Activated naive CD8-positive, alpha-beta T cell treated with anti-CD3 and anti-CD28 coated beads for 36 hours (primary cell): ENCODE results near the gene INVS. TPM values are rescaled to one million over a fixed set of nuclear protein-coding genes. Genes with fewer than 3 reads are reported as not detected.
"Not testable (repeated sequence)": the region's sequence is repeated elsewhere in the genome, so short reads cannot be mapped to it uniquely, and the experiment has no call there.

ENCODE experiments used
- DNase-seq: peaks from one replicate; pipeline ENCODE4 v3.0.0; 2021
- H3K27ac Mint-ChIP-seq: one replicate; pipeline ENCODE4 v1.8.0; 2022; ENCODE audit warnings: mild to moderate bottlenecking, moderate library complexity, mixed read lengths
- H3K27me3 Mint-ChIP-seq: one replicate; pipeline ENCODE4 v1.8.0; 2022; ENCODE audit warnings: mild to moderate bottlenecking, mixed read lengths
- H3K36me3 Mint-ChIP-seq: one replicate; pipeline ENCODE4 v1.8.0; 2021; ENCODE audit warnings: mild to moderate bottlenecking, mixed read lengths
- H3K4me1 Mint-ChIP-seq: one replicate; pipeline ENCODE4 v1.8.0; 2021; ENCODE audit warnings: mixed read lengths
- H3K4me3 Mint-ChIP-seq: one replicate; pipeline ENCODE4 v1.8.0; 2022; ENCODE audit warnings: mild to moderate bottlenecking, moderate library complexity, mixed read lengths
- H3K9me3 Mint-ChIP-seq: one replicate; pipeline ENCODE4 v1.8.0; 2022; ENCODE audit warnings: mixed read lengths
- total RNA-seq, 2 experiments: library from RNA; stranded (reverse); gene quantifications; one replicate each; pipeline ENCODE4 v1.2.3, GENCODE V29; 2021

Gene INVS
- total RNA-seq, 2 experiments from 2014 or later: 16.4 to 16.8 TPM

GRCh38 chr9:100303747-100304146 lies 204.7 kb downstream of the INVS start:
- H3K27me3 Mint-ChIP-seq: no peaks in the 10 kb centered on the region
- no peaks in the 10 kb centered on the region for H3K9me3 Mint-ChIP-seq
- H3K4me3 Mint-ChIP-seq: no peak overlapping the region
- H3K27ac Mint-ChIP-seq: peak overlapping the region; percentile 67
- no peak for DNase-seq
- H3K4me1 Mint-ChIP-seq: peaks cover 5% of the 10 kb centered on the region
- H3K36me3 Mint-ChIP-seq: peaks cover 46% of the 10 kb centered on the region

GRCh38 chr9:100306283-100306682 lies 207.2 kb downstream of the INVS start:
- H3K36me3 Mint-ChIP-seq: peaks cover 69% of the 10 kb centered on the region
- H3K27ac Mint-ChIP-seq: no peak overlapping the region
- H3K4me1 Mint-ChIP-seq: peaks cover 13% of the 10 kb centered on the region
- no peak overlapping the region for H3K4me3 Mint-ChIP-seq
- H3K9me3 Mint-ChIP-seq: no peaks in the 10 kb centered on the region
- DNase-seq: no peak
- H3K27me3 Mint-ChIP-seq: no peaks in the 10 kb centered on the region

GRCh38 chr9:100307080-100307479 lies 208.0 kb downstream of the INVS start:
- no peaks in the 10 kb centered on the region for H3K9me3 Mint-ChIP-seq
- peaks cover 77% of the 10 kb centered on the region for H3K36me3 Mint-ChIP-seq
- no peak for DNase-seq
- H3K4me3 Mint-ChIP-seq: no peak overlapping the region
- H3K4me1 Mint-ChIP-seq: peaks cover 19% of the 10 kb centered on the region
- no peak overlapping the region for H3K27ac Mint-ChIP-seq
- no peaks in the 10 kb centered on the region for H3K27me3 Mint-ChIP-seq

- no peak for DNase-seq
- H3K4me3 Mint-ChIP-seq: no peak overlapping the region
- no peak overlapping the region for H3K27ac Mint-ChIP-seq
- no peaks in the 10 kb centered on the region for H3K9me3 Mint-ChIP-seq
- peaks cover 18% of the 10 kb centered on the region for H3K4me1 Mint-ChIP-seq
- peaks cover 68% of the 10 kb centered on the region for H3K36me3 Mint-ChIP-seq
- H3K27me3 Mint-ChIP-seq: no peaks in the 10 kb centered on the region
Measured at GRCh38 chr9:100308965-100309564, 210.0 kb downstream of the INVS start.

- Mint-ChIP-seq H3K36me3 (peaks cover 68% of the 10 kb centered on the region), H3K9me3 (no peaks in the 10 kb centered on the region), H3K4me3 (no peak overlapping the region), H3K27me3 (no peaks in the 10 kb centered on the region), H3K4me1 (peaks cover 18% of the 10 kb centered on the region), H3K27ac (no peak overlapping the region)
- no peak for DNase-seq
Measured at GRCh38 chr9:100309992-100310391, 210.9 kb downstream of the INVS start.

- Mint-ChIP-seq H3K27me3 (no peaks in the 10 kb centered on the region), H3K4me3 (no peak overlapping the region), H3K27ac (no peak overlapping the region), H3K4me1 (peaks cover 23% of the 10 kb centered on the region), H3K36me3 (peaks cover 65% of the 10 kb centered on the region), H3K9me3 (no peaks in the 10 kb centered on the region)
- DNase-seq: no peak
Measured at GRCh38 chr9:100315561-100315960, 216.5 kb downstream of the INVS start.

GRCh38 chr9:100317706-100318105 lies 218.7 kb downstream of the INVS start:
- Mint-ChIP-seq H3K27me3 (no peaks in the 10 kb centered on the region), H3K36me3 (peaks cover 47% of the 10 kb centered on the region), H3K9me3 (no peaks in the 10 kb centered on the region), H3K27ac (no peak overlapping the region), H3K4me3 (no peak overlapping the region), H3K4me1 (peaks cover 17% of the 10 kb centered on the region)
- no peak for DNase-seq

GRCh38 chr9:100322954-100323536 lies 224.0 kb downstream of the INVS start:
- no peaks in the 10 kb centered on the region for H3K9me3 Mint-ChIP-seq
- no peaks in the 10 kb centered on the region for H3K27me3 Mint-ChIP-seq
- DNase-seq: no peak
- H3K4me1 Mint-ChIP-seq: peaks cover 12% of the 10 kb centered on the region
- peaks cover 22% of the 10 kb centered on the region for H3K36me3 Mint-ChIP-seq
- H3K27ac Mint-ChIP-seq: no peak overlapping the region
- no peak overlapping the region for H3K4me3 Mint-ChIP-seq

GRCh38 chr9:100324594-100325200 lies 225.7 kb downstream of the INVS start:
- H3K4me1 Mint-ChIP-seq: peaks cover 9% of the 10 kb centered on the region
- H3K27me3 Mint-ChIP-seq: no peaks in the 10 kb centered on the region
- no peak for DNase-seq
- H3K36me3 Mint-ChIP-seq: peaks cover 17% of the 10 kb centered on the region
- H3K4me3 Mint-ChIP-seq: no peak overlapping the region
- H3K9me3 Mint-ChIP-seq: no peaks in the 10 kb centered on the region
- no peak overlapping the region for H3K27ac Mint-ChIP-seq

GRCh38 chr9:100338736-100339135 lies 239.7 kb downstream of the INVS start:
- not testable (repeated sequence) for DNase-seq, H3K27ac Mint-ChIP-seq, H3K27me3 Mint-ChIP-seq, H3K4me3 Mint-ChIP-seq, H3K9me3 Mint-ChIP-seq
- Mint-ChIP-seq H3K4me1 (peaks cover 23% of the 10 kb centered on the region), H3K36me3 (peaks cover 30% of the 10 kb centered on the region)

GRCh38 chr9:100340224-100340623 lies 241.2 kb downstream of the INVS start:
- H3K4me1 Mint-ChIP-seq: peaks cover 24% of the 10 kb centered on the region
- no peak overlapping the region for H3K27ac Mint-ChIP-seq
- H3K4me3 Mint-ChIP-seq: no peak overlapping the region
- H3K36me3 Mint-ChIP-seq: peaks cover 29% of the 10 kb centered on the region
- no peaks in the 10 kb centered on the region for H3K9me3 Mint-ChIP-seq
- H3K27me3 Mint-ChIP-seq: no peaks in the 10 kb centered on the region
- no peak for DNase-seq

GRCh38 chr9:100341889-100342288 lies 242.8 kb downstream of the INVS start:
- DNase-seq: no peak
- Mint-ChIP-seq H3K27me3 (no peaks in the 10 kb centered on the region), H3K4me3 (no peak overlapping the region), H3K27ac (no peak overlapping the region), H3K4me1 (peaks cover 28% of the 10 kb centered on the region), H3K9me3 (no peaks in the 10 kb centered on the region), H3K36me3 (peaks cover 35% of the 10 kb centered on the region)

- H3K27me3 Mint-ChIP-seq: no peaks in the 10 kb centered on the region
- H3K36me3 Mint-ChIP-seq: peaks cover 39% of the 10 kb centered on the region
- no peak for DNase-seq
- H3K27ac Mint-ChIP-seq: no peak overlapping the region
- no peaks in the 10 kb centered on the region for H3K9me3 Mint-ChIP-seq
- H3K4me3 Mint-ChIP-seq: no peak overlapping the region
- peaks cover 43% of the 10 kb centered on the region for H3K4me1 Mint-ChIP-seq
Measured at GRCh38 chr9:100346836-100347235, 247.8 kb downstream of the INVS start.

GRCh38 chr9:100350188-100350587 lies 251.1 kb downstream of the INVS start:
- Mint-ChIP-seq H3K27ac (no peak overlapping the region), H3K9me3 (peaks cover 8% of the 10 kb centered on the region), H3K36me3 (peaks cover 42% of the 10 kb centered on the region), H3K4me1 (peaks cover 40% of the 10 kb centered on the region), H3K4me3 (peak overlapping the region; percentile 46), H3K27me3 (no peaks in the 10 kb centered on the region)
- DNase-seq: no peak
